Nephron progenitor cell (in vitro differentiated cells): Measurements from ENCODE around the gene CKMT1A.
"Not testable (repeated sequence)": the region's sequence is repeated elsewhere in the genome, so short reads cannot be mapped to it uniquely, and the experiment has no call there.

ENCODE experiments used
- DNase-seq: peaks from one replicate; pipeline ENCODE4 v3.0.0; 2021
- H3K27ac Mint-ChIP-seq: 2 replicates; pipeline ENCODE4 v1.8.0; 2021; ENCODE audit warnings: mild to moderate bottlenecking, moderate library complexity, mixed read lengths
- H3K27me3 Mint-ChIP-seq: 2 replicates; pipeline ENCODE4 v1.8.0; 2021; ENCODE audit warnings: mild to moderate bottlenecking, low read depth, mixed read lengths; ENCODE audit not compliant: poor library complexity
- H3K36me3 Mint-ChIP-seq: 2 replicates; pipeline ENCODE4 v1.8.0; 2021; ENCODE audit warnings: low read depth, mixed read lengths
- H3K4me1 Mint-ChIP-seq: 2 replicates; pipeline ENCODE4 v1.8.0; 2021; ENCODE audit warnings: mixed read lengths
- H3K4me3 Mint-ChIP-seq: 2 replicates; pipeline ENCODE4 v1.8.0; 2021; ENCODE audit warnings: mild to moderate bottlenecking, moderate library complexity, mixed read lengths
- H3K9me3 Mint-ChIP-seq: 2 replicates; pipeline ENCODE4 v1.8.0; 2021; ENCODE audit warnings: mild to moderate bottlenecking, moderate library complexity, mixed read lengths
- TF ChIP-seq, protein P1 (sequence below): fragments of 200-600 bp; sonication (generic); IDR thresholded peaks from 2 replicates; pipeline ENCODE4 v1.5.0; 2021; ENCODE audit warnings: antibody characterized with exemption

CKMT1A gene

DNA sequence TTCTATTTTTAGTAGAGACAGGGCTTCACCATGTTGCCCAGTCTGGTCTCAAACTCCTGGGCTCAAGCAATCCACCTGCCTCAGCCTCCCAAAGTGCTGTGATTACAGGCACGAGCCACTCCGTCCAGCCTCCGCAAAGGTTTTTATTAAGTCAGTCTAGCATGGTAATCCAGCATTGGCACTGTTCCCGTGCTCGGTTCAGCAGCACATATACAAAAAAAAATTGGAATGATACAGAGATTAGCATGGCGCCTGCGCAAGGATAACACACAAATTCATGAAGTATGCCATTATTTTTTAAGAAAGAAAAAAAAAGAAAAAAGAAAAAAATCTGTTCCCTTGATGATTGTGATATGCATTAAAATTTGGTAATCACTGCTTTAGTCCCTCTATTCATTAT lies 8.5 kb downstream of the CKMT1A start:
- no peak overlapping the region for H3K27ac Mint-ChIP-seq
- TF ChIP-seq, protein P1, sequence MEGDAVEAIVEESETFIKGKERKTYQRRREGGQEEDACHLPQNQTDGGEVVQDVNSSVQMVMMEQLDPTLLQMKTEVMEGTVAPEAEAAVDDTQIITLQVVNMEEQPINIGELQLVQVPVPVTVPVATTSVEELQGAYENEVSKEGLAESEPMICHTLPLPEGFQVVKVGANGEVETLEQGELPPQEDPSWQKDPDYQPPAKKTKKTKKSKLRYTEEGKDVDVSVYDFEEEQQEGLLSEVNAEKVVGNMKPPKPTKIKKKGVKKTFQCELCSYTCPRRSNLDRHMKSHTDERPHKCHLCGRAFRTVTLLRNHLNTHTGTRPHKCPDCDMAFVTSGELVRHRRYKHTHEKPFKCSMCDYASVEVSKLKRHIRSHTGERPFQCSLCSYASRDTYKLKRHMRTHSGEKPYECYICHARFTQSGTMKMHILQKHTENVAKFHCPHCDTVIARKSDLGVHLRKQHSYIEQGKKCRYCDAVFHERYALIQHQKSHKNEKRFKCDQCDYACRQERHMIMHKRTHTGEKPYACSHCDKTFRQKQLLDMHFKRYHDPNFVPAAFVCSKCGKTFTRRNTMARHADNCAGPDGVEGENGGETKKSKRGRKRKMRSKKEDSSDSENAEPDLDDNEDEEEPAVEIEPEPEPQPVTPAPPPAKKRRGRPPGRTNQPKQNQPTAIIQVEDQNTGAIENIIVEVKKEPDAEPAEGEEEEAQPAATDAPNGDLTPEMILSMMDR, result no peak
- H3K9me3 Mint-ChIP-seq, result no peaks in the 10 kb centered on the region
- H3K27me3 Mint-ChIP-seq, result peaks cover 14% of the 10 kb centered on the region
- H3K4me1 Mint-ChIP-seq, result no peaks in the 10 kb centered on the region
- no peak for DNase-seq
- no peaks in the 10 kb centered on the region for H3K36me3 Mint-ChIP-seq
- no peak overlapping the region for H3K4me3 Mint-ChIP-seq

GRCh38 chr15:43702701-43703424 lies 9.2 kb downstream of the CKMT1A start:
- H3K4me3 Mint-ChIP-seq, result no peak overlapping the region
- TF ChIP-seq, protein P1, result no peak
- no peak for DNase-seq
- H3K36me3 Mint-ChIP-seq, result no peaks in the 10 kb centered on the region
- no peaks in the 10 kb centered on the region for H3K9me3 Mint-ChIP-seq
- H3K27me3 Mint-ChIP-seq, result peaks cover 14% of the 10 kb centered on the region
- H3K4me1 Mint-ChIP-seq, result no peaks in the 10 kb centered on the region
- H3K27ac Mint-ChIP-seq, result no peak overlapping the region

DNA sequence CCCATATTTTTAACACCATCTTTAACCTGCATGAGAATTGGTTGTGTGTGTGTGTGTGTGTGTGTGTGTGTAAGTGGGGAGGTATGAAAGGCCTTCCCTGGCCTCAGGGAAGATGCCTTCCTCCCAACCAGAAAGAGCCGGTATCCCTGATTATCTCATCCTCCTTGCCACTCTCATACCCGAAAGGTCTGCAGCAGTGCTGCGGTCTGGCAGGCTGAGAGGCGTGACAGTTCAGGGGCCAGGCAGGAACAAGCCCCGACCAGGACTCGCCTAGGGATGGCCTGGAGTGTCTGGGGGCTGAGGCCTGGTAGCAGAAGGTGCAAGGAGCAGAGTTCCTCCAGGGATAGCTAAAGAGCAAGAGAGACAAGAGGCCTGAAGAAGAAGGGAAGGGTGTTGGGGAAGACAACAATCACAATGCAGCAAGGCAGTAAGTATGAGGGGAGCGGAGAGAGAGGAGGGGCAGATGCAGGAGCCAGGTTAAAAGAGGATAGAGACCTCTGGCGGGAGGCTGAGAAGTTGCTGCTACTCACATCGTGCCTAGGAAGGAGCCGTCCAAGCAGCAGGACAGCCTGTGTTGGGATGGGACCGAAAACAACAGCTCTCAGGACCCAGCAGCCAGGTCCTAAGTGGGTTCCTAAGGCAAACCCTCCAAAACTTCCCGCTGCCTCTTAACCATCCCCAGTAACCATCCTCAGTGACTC lies 16.9 kb downstream of the CKMT1A start:
- not testable (repeated sequence) for DNase-seq, H3K4me3 Mint-ChIP-seq, H3K9me3 Mint-ChIP-seq, H3K36me3 Mint-ChIP-seq, H3K4me1 Mint-ChIP-seq, H3K27me3 Mint-ChIP-seq, H3K27ac Mint-ChIP-seq

- TF ChIP-seq, protein P1, result no peak
- no peak overlapping the region for H3K27ac Mint-ChIP-seq
- no peaks in the 10 kb centered on the region for H3K4me1 Mint-ChIP-seq
- H3K4me3 Mint-ChIP-seq, result no peak overlapping the region
- no peaks in the 10 kb centered on the region for H3K9me3 Mint-ChIP-seq
- DNase-seq, result no peak
- no peaks in the 10 kb centered on the region for H3K36me3 Mint-ChIP-seq
- H3K27me3 Mint-ChIP-seq, result peaks cover 33% of the 10 kb centered on the region
Measured at GRCh38 chr15:43723151-43723550, 29.5 kb downstream of the CKMT1A start.

DNA sequence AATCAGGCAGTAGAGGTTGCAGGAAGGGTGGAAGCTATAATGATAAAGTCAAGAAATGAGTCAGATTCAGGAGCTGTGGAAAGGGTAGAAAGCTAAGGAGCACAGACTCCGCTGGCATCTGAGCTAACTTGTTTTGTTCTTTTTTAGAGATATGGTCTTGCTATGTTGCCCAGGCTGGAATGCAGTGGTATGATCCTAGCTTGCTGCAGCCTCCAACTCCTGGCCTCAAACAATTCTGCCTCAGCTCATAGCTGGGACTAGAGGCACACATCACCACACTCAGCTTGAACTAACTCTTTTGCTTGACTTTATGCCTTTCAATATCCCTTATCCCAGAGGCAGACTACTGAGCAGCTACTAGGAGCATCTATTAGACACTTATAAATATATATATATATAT lies 32.6 kb downstream of the CKMT1A start:
- H3K4me1 Mint-ChIP-seq, H3K9me3 Mint-ChIP-seq, H3K36me3 Mint-ChIP-seq, H3K27ac Mint-ChIP-seq, H3K4me3 Mint-ChIP-seq, DNase-seq: not testable (repeated sequence)
- peaks cover 30% of the 10 kb centered on the region for H3K27me3 Mint-ChIP-seq

- DNase-seq, H3K9me3 Mint-ChIP-seq, H3K4me1 Mint-ChIP-seq, H3K36me3 Mint-ChIP-seq, H3K4me3 Mint-ChIP-seq, H3K27ac Mint-ChIP-seq: not testable (repeated sequence)
- peaks cover 29% of the 10 kb centered on the region for H3K27me3 Mint-ChIP-seq
Measured at GRCh38 chr15:43728053-43728725, 34.5 kb downstream of the CKMT1A start.

DNA sequence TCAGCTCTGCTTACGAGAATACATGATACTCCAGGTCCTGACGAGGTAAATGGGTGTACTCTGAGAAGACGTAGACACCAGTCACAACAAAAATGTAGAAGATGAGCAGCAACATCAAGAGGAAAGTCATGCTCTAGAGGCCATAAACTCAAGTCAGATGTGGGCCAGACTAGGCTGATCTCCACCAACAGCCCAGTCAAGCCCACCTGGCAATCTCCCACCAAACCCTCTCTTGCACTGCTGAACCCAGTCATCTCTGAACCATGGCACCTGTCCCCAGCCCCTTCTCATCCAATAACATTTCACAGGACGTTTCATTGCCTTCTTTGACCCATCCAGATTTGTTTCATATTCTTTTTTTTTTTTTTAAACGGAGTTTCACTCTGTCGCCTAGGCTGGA lies 41.8 kb downstream of the CKMT1A start:
- H3K36me3 Mint-ChIP-seq, result no peaks in the 10 kb centered on the region
- no peak overlapping the region for H3K4me3 Mint-ChIP-seq
- H3K4me1 Mint-ChIP-seq, result no peaks in the 10 kb centered on the region
- no peak overlapping the region for H3K27ac Mint-ChIP-seq
- TF ChIP-seq, protein P1, result no peak
- no peak for DNase-seq
- peaks cover 19% of the 10 kb centered on the region for H3K27me3 Mint-ChIP-seq
- H3K9me3 Mint-ChIP-seq, result peaks cover 6% of the 10 kb centered on the region

DNA sequence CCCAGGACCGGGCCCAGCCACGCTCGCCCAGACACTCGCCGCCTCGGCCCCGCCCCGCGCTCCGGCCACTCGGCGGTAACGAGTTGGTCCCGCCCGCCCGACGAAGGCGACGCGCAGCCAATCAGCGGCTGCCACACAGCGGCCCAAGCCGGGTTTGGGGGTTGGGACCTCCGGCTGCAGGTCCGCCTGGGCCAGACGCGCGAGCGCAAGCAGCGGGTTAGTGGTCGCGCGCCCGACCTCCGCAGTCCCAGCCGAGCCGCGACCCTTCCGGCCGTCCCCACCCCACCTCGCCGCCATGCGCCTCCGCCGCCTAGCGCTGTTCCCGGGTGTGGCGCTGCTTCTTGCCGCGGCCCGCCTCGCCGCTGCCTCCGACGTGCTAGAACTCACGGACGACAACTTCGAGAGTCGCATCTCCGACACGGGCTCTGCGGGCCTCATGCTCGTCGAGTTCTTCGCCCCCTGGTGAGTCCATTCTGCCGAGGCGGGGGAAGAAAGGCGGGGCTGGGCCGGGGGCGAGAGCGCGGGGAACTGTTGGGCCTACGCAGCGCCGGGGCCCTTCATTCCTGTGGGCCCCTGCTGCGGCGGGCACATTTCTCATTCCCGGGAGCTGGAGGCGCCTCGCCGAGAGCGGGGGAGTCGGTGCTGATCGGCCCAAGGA lies 52.7 kb downstream of the CKMT1A start, which contains the start of gene PDIA3:
PDIA3 (plus strand) TSS at position 194 of the 658 bp plus-strand sequence; CDS start at position 296, 102 bp downstream.
- DNase-seq, result peak; percentile 94
- peaks cover 17% of the 10 kb centered on the region for H3K9me3 Mint-ChIP-seq
- peaks cover 27% of the 10 kb centered on the region for H3K4me1 Mint-ChIP-seq
- H3K27ac Mint-ChIP-seq, result peak within 1 kb of the TSS; percentile 98
- H3K36me3 Mint-ChIP-seq, result peaks cover 28% of the 10 kb centered on the region
- H3K27me3 Mint-ChIP-seq, result not testable (repeated sequence)
- peak within 1 kb of the TSS; percentile 97 for H3K4me3 Mint-ChIP-seq

GRCh38 chr15:43746903-43747309 lies 53.2 kb downstream of the CKMT1A start:
- peaks cover 29% of the 10 kb centered on the region for H3K4me1 Mint-ChIP-seq
- not testable (repeated sequence) for DNase-seq, H3K27me3 Mint-ChIP-seq
- H3K36me3 Mint-ChIP-seq, result peaks cover 31% of the 10 kb centered on the region
- peak overlapping the region; percentile 98 for H3K27ac Mint-ChIP-seq
- peaks cover 17% of the 10 kb centered on the region for H3K9me3 Mint-ChIP-seq
- peak overlapping the region; percentile 97 for H3K4me3 Mint-ChIP-seq
